Astrocyte of the spinal cord (primary cell): ENCODE measurements around the gene TPBG.

ENCODE experiments used
- DNase-seq: peaks from one replicate; pipeline ENCODE4 v3.0.0; 2011; ENCODE audit warnings: low read depth, low spot score
- H3K4me3 ChIP-seq: 2 replicates; pipeline ENCODE4 v1.5.1; 2011; ENCODE audit warnings: low read depth, mild to moderate bottlenecking, low read length, moderate library complexity
- CTCF ChIP-seq: IDR thresholded peaks from 2 replicates; pipeline ENCODE4 v1.5.1; 2012; ENCODE audit warnings: low read depth, mild to moderate bottlenecking, low read length, inconsistent platforms
- in situ Hi-C: cut with HindIII; loops from 2 replicates; pipeline ENCODE4 v1.10.0; 2017; ENCODE audit warnings: low sequenced_read_pairs

Gene TPBG

GRCh38 chr6:82372656-82373055 is 9.0 kb downstream of the TPBG start:
- no peak for DNase-seq
- in situ Hi-C loops: no loop called here
- H3K4me3 ChIP-seq: no peak overlapping the region
- no peak for TF ChIP-seq CTCF

GRCh38 chr6:82374516-82374915 is 10.9 kb downstream of the TPBG start:
- in situ Hi-C loops: no loop called here
- TF ChIP-seq CTCF: no peak
- DNase-seq: no peak
- H3K4me3 ChIP-seq: no peak overlapping the region

GRCh38 chr6:82376636-82377035 is 13.0 kb downstream of the TPBG start:
- no peak overlapping the region for H3K4me3 ChIP-seq
- DNase-seq: no peak
- in situ Hi-C loops: no loop called here
- no peak for TF ChIP-seq CTCF

- no peak for DNase-seq
- in situ Hi-C loops: no loop called here
- no peak for TF ChIP-seq CTCF
- H3K4me3 ChIP-seq: no peak overlapping the region
These were observed 17.1 kb downstream of the TPBG start for GRCh38 chr6:82380566-82381185.

- DNase-seq: no peak
- H3K4me3 ChIP-seq: no peak overlapping the region
- TF ChIP-seq CTCF: no peak
- in situ Hi-C loops: no loop called here
These were observed 17.7 kb downstream of the TPBG start for GRCh38 chr6:82381278-82381677.

- in situ Hi-C loops: no loop called here
- H3K4me3 ChIP-seq: no peak overlapping the region
- TF ChIP-seq CTCF: no peak
These were observed 21.5 kb downstream of the TPBG start for GRCh38 chr6:82385102-82385501.

GRCh38 chr6:82385546-82385945 is 21.9 kb downstream of the TPBG start:
- H3K4me3 ChIP-seq: no peak overlapping the region
- DNase-seq: no peak
- no peak for TF ChIP-seq CTCF
- in situ Hi-C loops: no loop called here

More at GRCh38 chr6:82385102-82385501, 21.5 kb downstream of the TPBG start:
- no peak for DNase-seq
